Erythroblast (primary cell): ENCODE measurements around the gene PTPRT.

ENCODE experiments used
- DNase-seq, 2 experiments: peaks; one replicate each; lab custom pipeline; 2025; lab: John Stamatoyannopoulos, UW
- GATA1 ChIP-seq: IDR thresholded peaks from 2 replicates; pipeline ENCODE4 v1.6.1; 2011; ENCODE audit warnings: low read depth, mild to moderate bottlenecking, control low read depth, low read length, moderate library complexity
- POLR2A ChIP-seq: IDR thresholded peaks from 2 replicates; pipeline ENCODE4 v1.6.1; 2011; ENCODE audit warnings: mild to moderate bottlenecking, low read length

The PTPRT gene

GRCh38 chr20:43189554-43190331 lies at the start of gene PTPRT:
Gene PTPRT (minus strand): TSS chr20:43189906. CDS start chr20:43189733, 173 bp downstream.
- no peak for DNase-seq
- TF ChIP-seq GATA1 (no peak), POLR2A (no peak)

- peak in 1 of 2 experiments; percentile 14 for DNase-seq
- TF ChIP-seq GATA1 (no peak), POLR2A (no peak)
These were observed 49.1 kb upstream of the PTPRT start for GRCh38 chr20:43238833-43239232.

GRCh38 chr20:43238266-43238665 lies 48.6 kb upstream of the PTPRT start:
- TF ChIP-seq POLR2A = no peak
- TF ChIP-seq GATA1 = no peak
- DNase-seq = no peak

GRCh38 chr20:43237651-43238168 lies 48.0 kb upstream of the PTPRT start:
- no peak for DNase-seq
- no peak for TF ChIP-seq POLR2A
- no peak for TF ChIP-seq GATA1

- DNase-seq = no peak
- TF ChIP-seq GATA1 (no peak), POLR2A (no peak)
These were observed 46.3 kb upstream of the PTPRT start for GRCh38 chr20:43235998-43236397.

GRCh38 chr20:43231829-43232228 lies 42.1 kb upstream of the PTPRT start:
- DNase-seq = no peak
- TF ChIP-seq GATA1 = no peak
- TF ChIP-seq POLR2A = no peak

- no peak for DNase-seq
- TF ChIP-seq GATA1 = no peak
- no peak for TF ChIP-seq POLR2A
These were observed 40.0 kb upstream of the PTPRT start for GRCh38 chr20:43229696-43230095.

GRCh38 chr20:43220612-43221011 lies 30.9 kb upstream of the PTPRT start:
- DNase-seq = no peak
- TF ChIP-seq GATA1 (no peak), POLR2A (no peak)

GRCh38 chr20:43210901-43211300 lies 21.2 kb upstream of the PTPRT start:
- TF ChIP-seq POLR2A (no peak), GATA1 (no peak)
- DNase-seq = no peak

GRCh38 chr20:43209831-43210230 lies 20.1 kb upstream of the PTPRT start:
- TF ChIP-seq GATA1 (no peak), POLR2A (no peak)
- no peak for DNase-seq

- no peak for DNase-seq
- TF ChIP-seq GATA1 = no peak
- no peak for TF ChIP-seq POLR2A
These were observed 16.0 kb upstream of the PTPRT start for GRCh38 chr20:43205699-43206098.

GRCh38 chr20:43202100-43202499 lies 12.4 kb upstream of the PTPRT start:
- no peak for DNase-seq
- TF ChIP-seq GATA1 (no peak), POLR2A (no peak)

GRCh38 chr20:43198607-43199006 lies 8.9 kb upstream of the PTPRT start:
- no peak for DNase-seq
- TF ChIP-seq POLR2A = no peak
- TF ChIP-seq GATA1 = no peak

- DNase-seq = no peak
- TF ChIP-seq POLR2A (no peak), GATA1 (no peak)
These were observed 6.5 kb upstream of the PTPRT start for GRCh38 chr20:43196243-43196642.

GRCh38 chr20:43194137-43194536 lies 4.4 kb upstream of the PTPRT start:
- no peak for DNase-seq
- TF ChIP-seq POLR2A = no peak
- TF ChIP-seq GATA1 = no peak

GRCh38 chr20:43193443-43193842 lies 3.7 kb upstream of the PTPRT start:
- TF ChIP-seq POLR2A (no peak), GATA1 (no peak)
- DNase-seq = no peak
